Vagina (tissue), 2 donors: ENCODE data around the gene RASGEF1C.

Source experiments
- POLR2AphosphoS5 ChIP-seq, 2 donors: sonication (generic); formaldehyde crosslinking; IDR thresholded peaks; one replicate each; pipeline ENCODE4 v1.9.0; 2017; ENCODE audit warnings: antibody characterized with exemption in 2 of 2, mild to moderate bottlenecking in 2 of 2, low read depth in 1 of 2; ENCODE audit not compliant: insufficient read depth in 1 of 2
- TF ChIP-seq, protein P1 (sequence below), 3 experiments: fragments of 450-650 bp in 2 of 3; fragments of 200-600 bp in 1 of 3; sonication (generic) in 1 of 3; IDR thresholded peaks; one replicate each; pipeline ENCODE4 v1.5.1; 2017 to 2019; ENCODE audit warnings: antibody characterized with exemption in 3 of 3, mild to moderate bottlenecking in 2 of 3, moderate library complexity in 2 of 3

DNA sequence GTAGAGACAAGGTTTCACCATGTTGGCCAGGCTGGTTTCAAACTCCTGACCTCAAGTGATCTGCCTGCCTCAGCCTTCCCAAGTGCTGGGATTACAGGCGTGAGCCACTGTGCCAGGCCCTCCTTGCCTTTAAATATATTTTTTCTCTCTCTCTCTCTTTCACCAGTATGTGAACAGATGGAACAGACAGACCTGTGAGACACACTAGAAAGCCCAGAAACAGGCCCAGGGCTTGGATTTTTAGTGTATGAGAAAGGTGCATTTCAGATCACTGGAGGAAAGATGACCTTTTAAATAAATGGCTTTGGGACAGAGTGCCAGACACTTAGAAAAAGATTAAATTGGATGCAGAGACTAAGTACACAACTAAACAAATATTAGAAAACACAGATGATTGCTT is 3.1 kb downstream of the RASGEF1C start:
- TF ChIP-seq POLR2AphosphoS5 (IDR thresholded peaks at IDR 0.05; ENCODE audit: insufficient read depth in 1 of 2, low read depth in 1 of 2): no peak
- TF ChIP-seq, protein P1, sequence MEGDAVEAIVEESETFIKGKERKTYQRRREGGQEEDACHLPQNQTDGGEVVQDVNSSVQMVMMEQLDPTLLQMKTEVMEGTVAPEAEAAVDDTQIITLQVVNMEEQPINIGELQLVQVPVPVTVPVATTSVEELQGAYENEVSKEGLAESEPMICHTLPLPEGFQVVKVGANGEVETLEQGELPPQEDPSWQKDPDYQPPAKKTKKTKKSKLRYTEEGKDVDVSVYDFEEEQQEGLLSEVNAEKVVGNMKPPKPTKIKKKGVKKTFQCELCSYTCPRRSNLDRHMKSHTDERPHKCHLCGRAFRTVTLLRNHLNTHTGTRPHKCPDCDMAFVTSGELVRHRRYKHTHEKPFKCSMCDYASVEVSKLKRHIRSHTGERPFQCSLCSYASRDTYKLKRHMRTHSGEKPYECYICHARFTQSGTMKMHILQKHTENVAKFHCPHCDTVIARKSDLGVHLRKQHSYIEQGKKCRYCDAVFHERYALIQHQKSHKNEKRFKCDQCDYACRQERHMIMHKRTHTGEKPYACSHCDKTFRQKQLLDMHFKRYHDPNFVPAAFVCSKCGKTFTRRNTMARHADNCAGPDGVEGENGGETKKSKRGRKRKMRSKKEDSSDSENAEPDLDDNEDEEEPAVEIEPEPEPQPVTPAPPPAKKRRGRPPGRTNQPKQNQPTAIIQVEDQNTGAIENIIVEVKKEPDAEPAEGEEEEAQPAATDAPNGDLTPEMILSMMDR (IDR thresholded peaks at IDR 0.05): no peak
